ENCODE measurements around the gene FAP.

GRCh38 chr2:162212366-162212765 lies 30.9 kb downstream of the FAP start:
- no peak for TF ChIP-seq CTCF (conservative IDR thresholded peaks at IDR 0.05; ENCODE audit: low read depth, low read length)
- TF ChIP-seq USF2 (IDR thresholded peaks at IDR 0.05; ENCODE audit: low read depth, low read length): no peak
- TF ChIP-seq POLR2A (IDR thresholded peaks at IDR 0.05; ENCODE audit: low read depth, low read length): no peak
- no peak for TF ChIP-seq FOS (IDR thresholded peaks at IDR 0.05; ENCODE audit: low read depth, low read length)
- TF ChIP-seq NFE2L2 (IDR thresholded peaks at IDR 0.05; ENCODE audit: low read depth, low read length): no peak

All from IMR-90 (cell line).